Thyroid gland (tissue), 4 donors: ENCODE results near the gene ACSS1. TPM values are rescaled to one million over a fixed set of nuclear protein-coding genes. Genes with fewer than 3 reads are reported as not detected.
A peak's percentile ranks its signal among the peaks of the same experiment; 100 is the strongest.

ENCODE experiments used
- DNase-seq, 2 donors: peaks; one replicate each; pipeline ENCODE4 v3.0.0-alpha.2; 2019
- H3K27ac ChIP-seq, 3 donors: fragments of 200-600 bp; sonication (generic); 1 replicate in 2 of 3; 2 replicates in 1 of 3; pipeline ENCODE4 v1.5.1; 2016 to 2019; ENCODE audit warnings: mild to moderate bottlenecking in 1 of 3, moderate library complexity in 1 of 3
- H3K27me3 ChIP-seq: fragments of 200-600 bp; sonication (generic); one replicate; pipeline ENCODE4 v1.5.1; 2019
- H3K36me3 ChIP-seq, 2 donors: fragments of 200-600 bp; sonication (generic); one replicate each; pipeline ENCODE4 v1.5.1; 2016 to 2019
- H3K4me1 ChIP-seq, 2 donors: fragments of 200-600 bp; sonication (generic); one replicate each; pipeline ENCODE4 v1.5.1; 2017 to 2019
- H3K4me3 ChIP-seq, 3 donors: fragments of 200-600 bp; sonication (generic); replicated peaks in 1 of 3; 1 replicate in 2 of 3; 2 replicates in 1 of 3; pipeline ENCODE4 v1.5.1; 2016; ENCODE audit warnings: mild to moderate bottlenecking in 1 of 3
- H3K9me3 ChIP-seq: fragments of 200-600 bp; sonication (generic); one replicate; pipeline ENCODE4 v1.5.1; 2017
- CTCF ChIP-seq, 6 experiments: fragments of 200-600 bp in 3 of 6; fragments of 450-650 bp in 3 of 6; sonication (generic) in 3 of 6; IDR thresholded peaks; one replicate each; pipeline ENCODE4 v1.5.1; 2016 to 2019; ENCODE audit warnings: antibody characterized with exemption in 6 of 6, mild to moderate bottlenecking in 2 of 6, inconsistent platforms in 1 of 6, moderate library complexity in 1 of 6
- POLR2A ChIP-seq, 2 donors: fragments of 450-650 bp; IDR thresholded peaks; one replicate each; pipeline ENCODE4 v1.6.1; 2017; ENCODE audit warnings: antibody characterized with exemption in 2 of 2, mild to moderate bottlenecking in 2 of 2, moderate library complexity in 1 of 2
- WGBS, 2 donors: methylation state at CpG; one replicate each; pipeline ENCODE4 v1.1.5; 2017; 5-methylcytosine and 5-hydroxymethylcytosine counted together
- intact Hi-C: fragments of 100-400 bp; cut with DNase I; formaldehyde crosslinking; loops from one replicate; pipeline ENCODE4 v1.15.1; 2023
- total RNA-seq, 4 donors: library from RNA; depleted of rRNA; stranded (reverse); fragments of >200 nt; gene quantifications; one replicate each; pipeline ENCODE4 v1.2.3, GENCODE V29; 2016

ACSS1 gene
- total RNA-seq, 4 donors from 2014 or later = 45.8 to 57.4 (median 52.1) TPM

- no peak for DNase-seq
- peaks cover 17 to 29% of the 10 kb centered on the region in 2 donors for H3K4me1 ChIP-seq
- peaks cover 45% of the 10 kb centered on the region for H3K27me3 ChIP-seq
- intact Hi-C loops = loop anchor here (5.0 kb wide), 1 partner anchor 89 kb away; no protein-coding TSS in a partner anchor
- H3K9me3 ChIP-seq = no peaks in the 10 kb centered on the region
- H3K27ac ChIP-seq = no peak overlapping the region
- WGBS, 2 donors = 8 to 9% methylated on average over 28 to 31 of the region's 44 CpGs
- H3K4me3 ChIP-seq = no peak overlapping the region
- TF ChIP-seq CTCF (IDR thresholded peaks at IDR 0.05) = no peak
- no peak for TF ChIP-seq POLR2A (IDR thresholded peaks at IDR 0.05)
- no peaks in the 10 kb centered on the region for H3K36me3 ChIP-seq
Measured at GRCh38 chr20:25083141-25083772, 25.3 kb upstream of the ACSS1 start.

- H3K27ac ChIP-seq = no peak overlapping the region
- no peaks in the 10 kb centered on the region for H3K36me3 ChIP-seq
- WGBS, 2 donors = 18 to 22% methylated on average over 9 of the region's 9 CpGs
- no peak overlapping the region for H3K4me3 ChIP-seq
- intact Hi-C loops = loop anchor here (5.0 kb wide), 1 partner anchor 90 kb away; no protein-coding TSS in a partner anchor
- no peak for DNase-seq
- H3K4me1 ChIP-seq = peaks cover 22 to 35% of the 10 kb centered on the region in 2 donors
- H3K27me3 ChIP-seq = peaks cover 45% of the 10 kb centered on the region
- H3K9me3 ChIP-seq = no peaks in the 10 kb centered on the region
- no peak for TF ChIP-seq CTCF (IDR thresholded peaks at IDR 0.05)
- no peak for TF ChIP-seq POLR2A (IDR thresholded peaks at IDR 0.05)
Measured at GRCh38 chr20:25082498-25082873, 24.5 kb upstream of the ACSS1 start.

- Histone ChIP-seq H3K36me3 (no peaks in the 10 kb centered on the region), H3K27me3 (peaks cover 45% of the 10 kb centered on the region), H3K4me3 (no peak within 1 kb of the TSS), H3K9me3 (no peaks in the 10 kb centered on the region), H3K27ac (no peak within 1 kb of the TSS), H3K4me1 (peaks cover 23 to 37% of the 10 kb centered on the region in 2 donors)
- intact Hi-C loops = loop anchor here (5.0 kb wide), 1 partner anchor 90 kb away; no protein-coding TSS in a partner anchor
- no peak for DNase-seq
- TF ChIP-seq CTCF (IDR thresholded peaks at IDR 0.05) (no peak), POLR2A (IDR thresholded peaks at IDR 0.05) (no peak)
- 6 to 7% methylated on average over 11 to 23 of the region's 67 CpGs for WGBS, 2 donors
Measured at GRCh38 chr20:25081730-25082497, 24.0 kb upstream of the ACSS1 start, which contains the start of gene VSX1. TSS of gene VSX1 (minus strand) at chr20:25082141. CDS start at chr20:25082096, 45 bp downstream.

- no peak for TF ChIP-seq POLR2A (IDR thresholded peaks at IDR 0.05)
- TF ChIP-seq CTCF (IDR thresholded peaks at IDR 0.05) = no peak
- Histone ChIP-seq H3K4me3 (no peak overlapping the region), H3K36me3 (no peaks in the 10 kb centered on the region), H3K9me3 (no peaks in the 10 kb centered on the region), H3K27ac (no peak overlapping the region), H3K4me1 (peaks cover 23 to 37% of the 10 kb centered on the region in 2 donors), H3K27me3 (peaks cover 45% of the 10 kb centered on the region)
- peak; percentile 44 to 61 for DNase-seq
- intact Hi-C loops = loop anchor here (5.0 kb wide), 1 partner anchor 91 kb away; no protein-coding TSS in a partner anchor
- 8 to 11% methylated on average over 16 of the region's 54 CpGs for WGBS, 2 donors
Measured at GRCh38 chr20:25081065-25081729, 23.3 kb upstream of the ACSS1 start.
